M059J (cell line): ENCODE measurements around the gene DHX58. TPM values are rescaled to one million over a fixed set of nuclear protein-coding genes. Genes with fewer than 3 reads are reported as not detected.

Experiments
- DNase-seq: peaks from one replicate; pipeline ENCODE4 v3.0.0-alpha.2; 2012; ENCODE audit warnings: low read depth
- total RNA-seq: library from RNA; depleted of rRNA; stranded (reverse); fragments of >200 nt; shearing (Covaris generic); gene quantifications from 2 replicates; pipeline ENCODE4 v1.2.3, GENCODE V29; 2014

The DHX58 gene
- total RNA-seq, 1 experiment from 2014 or later: 22.3 TPM

DNA sequence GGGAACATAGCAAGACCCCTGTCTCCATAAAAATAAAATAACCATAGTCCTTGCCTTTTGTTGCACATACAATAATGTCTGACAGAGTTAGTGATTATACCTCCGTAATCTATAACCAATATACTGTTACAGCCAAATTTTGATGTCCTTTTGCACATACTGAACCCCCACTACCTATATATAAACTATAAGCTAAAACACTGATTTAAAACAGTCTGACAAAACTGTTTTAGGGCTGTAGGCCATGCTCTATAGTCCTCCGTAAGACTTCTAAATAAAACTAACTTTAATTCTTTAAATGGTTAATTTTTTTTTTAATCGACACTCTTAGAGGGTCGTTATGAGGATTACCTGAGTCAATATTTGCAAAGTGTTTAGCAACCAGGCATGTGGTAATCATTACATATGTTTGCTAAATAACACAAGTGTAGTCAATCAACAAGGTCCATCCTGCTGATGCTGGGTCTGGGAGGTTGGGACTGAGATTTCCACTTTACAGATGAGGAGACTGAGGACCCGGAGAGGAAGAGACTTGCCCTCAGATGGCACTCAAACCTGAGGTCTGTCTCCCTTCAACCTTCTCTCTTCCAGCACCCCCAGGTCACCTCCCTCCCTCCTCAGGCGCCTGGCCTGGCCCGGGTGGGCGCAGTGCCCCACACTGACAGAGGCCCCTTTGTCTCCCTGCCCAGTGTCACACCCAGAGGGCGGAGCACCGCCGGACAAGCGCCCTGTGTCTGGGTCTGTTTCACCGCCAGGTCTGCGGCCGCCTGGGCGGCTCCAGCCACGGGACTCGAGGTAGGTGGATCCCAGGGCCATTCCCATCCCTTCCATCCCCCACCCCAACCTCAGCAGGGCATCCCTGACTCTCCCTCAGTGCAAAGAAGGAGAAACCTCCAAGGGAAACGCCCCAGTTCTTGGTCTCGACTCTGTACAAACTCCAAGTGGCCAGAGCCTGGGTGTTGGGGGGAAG, 24.5 kb downstream of the DHX58 start:
- no peak for DNase-seq

DNA sequence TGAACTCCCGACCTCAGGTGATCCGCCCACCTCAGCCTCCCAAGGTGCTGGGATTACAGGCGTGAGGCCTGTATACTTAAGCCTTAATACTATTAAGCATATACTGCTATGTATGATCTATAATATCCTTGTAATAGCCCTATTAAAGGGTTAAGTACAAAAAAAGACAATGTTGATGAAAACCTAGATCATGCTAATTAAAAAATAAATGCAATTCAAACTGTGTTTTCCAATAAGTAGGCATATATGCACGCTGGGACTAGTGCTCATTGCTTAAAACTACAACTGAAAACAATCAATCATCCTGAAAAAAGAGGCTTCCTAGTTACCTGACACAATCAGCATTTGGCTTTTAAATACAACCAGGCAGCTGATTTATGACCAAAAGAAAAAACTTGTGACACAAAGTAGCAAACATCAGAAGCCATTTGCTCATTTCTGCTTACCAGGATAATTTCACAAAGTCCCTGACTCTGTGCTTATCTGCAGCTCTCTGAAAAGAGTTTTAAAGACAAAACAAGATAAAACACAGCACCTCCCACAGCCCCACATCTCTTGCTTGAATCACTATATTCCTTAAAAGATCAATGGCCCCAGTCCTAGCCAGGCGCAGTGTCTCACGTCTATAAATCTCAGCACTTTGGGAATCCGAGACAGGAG, 25.3 kb downstream of the DHX58 start:
- no peak for DNase-seq

DNA sequence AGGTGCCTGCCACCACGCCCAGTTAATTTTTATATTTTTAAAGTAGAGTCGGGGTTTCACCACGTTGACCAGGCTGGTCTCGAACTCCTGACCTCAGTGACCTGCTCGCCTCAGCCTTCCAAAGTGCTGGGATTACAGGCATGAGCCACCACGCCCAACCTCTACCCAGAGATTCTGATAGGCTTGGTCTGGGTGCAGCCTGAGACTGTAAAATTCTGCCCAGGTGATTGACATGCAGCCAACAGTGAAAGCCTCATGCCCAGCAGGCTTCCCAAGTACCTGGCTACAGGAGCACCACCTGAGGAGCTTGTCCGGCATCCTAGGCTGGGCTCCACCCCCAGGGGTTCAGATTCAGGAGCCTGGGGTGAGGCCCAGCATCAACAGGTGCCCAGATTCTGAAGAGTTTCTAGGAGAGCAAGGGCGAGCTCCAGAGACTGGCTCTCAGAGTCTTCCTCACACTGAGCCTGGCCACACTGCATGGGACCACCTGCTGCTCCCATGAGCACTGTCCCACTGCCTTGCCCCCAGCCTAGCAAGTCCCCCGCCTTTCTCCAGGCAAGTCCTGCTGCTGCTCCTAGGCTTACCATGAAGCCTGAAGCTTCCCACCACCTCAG, 30.9 kb downstream of the DHX58 start:
- no peak for DNase-seq

DNA sequence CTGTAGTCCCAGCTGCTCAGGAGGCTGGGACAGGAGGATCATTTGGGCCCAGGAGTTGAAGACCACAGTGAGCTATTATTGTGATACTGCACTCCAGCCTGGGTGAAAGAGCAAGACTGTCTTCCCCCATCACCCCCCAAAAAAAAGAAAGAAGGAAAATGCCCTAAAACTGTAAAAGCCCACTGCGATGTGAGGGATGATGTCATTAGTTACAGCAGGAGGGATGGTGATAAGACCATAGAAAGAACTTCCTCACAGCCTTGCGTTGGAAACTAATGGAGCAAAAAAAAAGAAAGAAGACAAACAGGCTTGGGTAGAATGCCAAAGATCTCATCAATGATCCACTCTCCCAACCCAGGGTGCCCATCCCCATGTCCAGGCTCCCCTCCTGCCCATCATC, 33.0 kb downstream of the DHX58 start:
- DNase-seq: no peak

DNA sequence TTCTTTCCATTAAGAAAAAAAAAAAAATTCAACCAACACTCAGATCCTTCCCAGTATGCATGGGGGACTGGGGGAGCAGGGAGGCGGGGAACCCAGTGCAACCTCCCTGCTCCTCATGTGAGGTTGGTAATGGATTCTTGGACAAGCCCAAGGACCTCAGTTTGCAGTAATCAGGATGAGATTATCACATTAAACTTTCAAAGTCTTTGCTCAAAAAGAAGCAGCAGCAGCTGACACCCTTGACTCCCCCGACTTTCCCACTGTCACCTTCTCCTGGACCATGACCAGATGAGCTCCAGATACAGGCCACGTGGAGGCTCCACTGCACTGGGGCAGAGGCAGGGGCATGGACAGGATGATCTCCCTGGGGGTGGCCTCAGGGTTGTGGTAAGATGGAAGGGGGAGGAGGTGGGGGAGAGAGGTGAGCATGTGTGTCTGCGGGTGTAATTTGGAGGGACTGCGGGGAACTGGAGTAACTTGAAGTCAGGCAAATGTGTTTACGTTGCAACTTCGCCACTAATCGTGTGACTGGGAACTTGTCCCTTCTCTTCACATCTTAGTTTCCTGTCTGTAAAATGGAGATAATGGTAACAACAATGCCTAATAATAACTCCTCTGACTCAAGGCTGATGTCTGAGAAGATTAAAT, 34.0 kb downstream of the DHX58 start:
- DNase-seq: no peak

DNA sequence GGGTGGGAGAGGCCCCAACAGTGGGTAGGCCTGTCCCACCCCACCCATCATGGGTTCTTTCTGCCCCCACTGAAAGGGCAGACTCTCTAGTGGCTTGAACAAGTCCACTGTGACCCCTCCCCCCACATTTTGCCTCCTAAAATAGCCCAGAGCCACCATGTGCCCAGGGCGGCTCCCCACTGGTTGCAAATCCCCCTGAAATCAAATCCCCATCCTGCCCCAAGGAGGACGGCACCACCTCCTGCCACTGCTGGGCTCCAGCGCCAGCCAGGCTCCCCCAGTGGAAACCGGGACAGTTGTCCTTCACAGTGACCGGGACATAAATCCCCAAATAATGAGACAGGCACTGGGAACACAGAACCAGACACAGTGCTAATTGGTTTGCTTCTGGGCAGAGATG, 34.8 kb downstream of the DHX58 start:
- DNase-seq: no peak

DNA sequence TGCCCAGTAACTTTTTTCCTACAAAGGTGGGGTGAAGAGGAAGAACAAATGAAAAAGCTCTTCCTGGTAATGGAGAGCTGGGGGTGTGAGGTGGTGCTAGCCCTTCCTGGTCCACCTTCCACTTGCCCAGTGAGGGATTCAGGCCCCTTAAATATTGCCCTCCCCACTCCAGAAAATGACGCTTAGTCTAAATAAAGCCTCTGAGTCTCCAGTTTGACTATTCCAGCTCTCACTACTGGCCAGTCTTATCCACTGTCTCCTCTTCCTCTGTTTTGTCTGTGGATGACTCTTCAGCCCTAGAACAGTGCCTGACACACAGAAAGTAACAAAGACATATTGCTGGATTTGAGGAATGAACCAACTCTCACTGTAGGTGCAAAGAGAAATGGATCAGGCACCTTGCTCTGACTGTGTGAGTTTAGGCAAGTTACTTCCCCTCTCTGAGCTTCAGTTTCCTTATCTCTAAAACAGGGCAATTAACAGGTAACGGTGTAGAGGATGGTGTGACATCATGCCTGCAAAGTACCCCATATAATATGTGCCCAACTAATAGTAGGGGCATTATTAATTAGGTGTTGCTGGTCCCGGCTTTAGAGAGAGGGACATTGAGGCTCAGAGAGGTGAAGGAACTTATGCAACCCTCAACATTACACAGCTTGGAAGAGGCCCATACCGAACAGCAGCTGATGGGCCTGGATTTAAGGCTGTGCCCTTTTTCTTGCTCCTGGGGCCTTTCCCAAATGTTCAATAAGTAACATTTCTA, 35.5 kb downstream of the DHX58 start:
- no peak for DNase-seq

DNA sequence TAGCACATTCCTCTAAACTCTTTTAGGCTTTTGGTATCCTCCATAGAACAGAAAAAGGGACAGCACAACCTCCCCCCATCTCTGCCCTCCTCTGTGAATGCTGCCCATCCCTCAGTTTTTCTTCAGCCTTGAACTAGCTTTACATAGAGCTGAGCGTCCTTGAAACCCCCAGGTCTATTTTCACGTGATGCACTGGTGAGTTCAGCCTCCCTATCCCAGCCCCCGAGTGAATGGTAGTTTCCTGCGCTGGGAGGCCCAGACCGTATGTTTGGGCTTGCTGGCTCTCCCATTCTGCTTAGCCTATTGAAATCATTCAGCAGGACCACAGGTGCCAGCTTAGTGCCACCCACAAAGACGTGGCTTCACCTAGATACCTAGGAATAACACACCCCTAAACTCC, 36.7 kb downstream of the DHX58 start:
- no peak for DNase-seq

DNA sequence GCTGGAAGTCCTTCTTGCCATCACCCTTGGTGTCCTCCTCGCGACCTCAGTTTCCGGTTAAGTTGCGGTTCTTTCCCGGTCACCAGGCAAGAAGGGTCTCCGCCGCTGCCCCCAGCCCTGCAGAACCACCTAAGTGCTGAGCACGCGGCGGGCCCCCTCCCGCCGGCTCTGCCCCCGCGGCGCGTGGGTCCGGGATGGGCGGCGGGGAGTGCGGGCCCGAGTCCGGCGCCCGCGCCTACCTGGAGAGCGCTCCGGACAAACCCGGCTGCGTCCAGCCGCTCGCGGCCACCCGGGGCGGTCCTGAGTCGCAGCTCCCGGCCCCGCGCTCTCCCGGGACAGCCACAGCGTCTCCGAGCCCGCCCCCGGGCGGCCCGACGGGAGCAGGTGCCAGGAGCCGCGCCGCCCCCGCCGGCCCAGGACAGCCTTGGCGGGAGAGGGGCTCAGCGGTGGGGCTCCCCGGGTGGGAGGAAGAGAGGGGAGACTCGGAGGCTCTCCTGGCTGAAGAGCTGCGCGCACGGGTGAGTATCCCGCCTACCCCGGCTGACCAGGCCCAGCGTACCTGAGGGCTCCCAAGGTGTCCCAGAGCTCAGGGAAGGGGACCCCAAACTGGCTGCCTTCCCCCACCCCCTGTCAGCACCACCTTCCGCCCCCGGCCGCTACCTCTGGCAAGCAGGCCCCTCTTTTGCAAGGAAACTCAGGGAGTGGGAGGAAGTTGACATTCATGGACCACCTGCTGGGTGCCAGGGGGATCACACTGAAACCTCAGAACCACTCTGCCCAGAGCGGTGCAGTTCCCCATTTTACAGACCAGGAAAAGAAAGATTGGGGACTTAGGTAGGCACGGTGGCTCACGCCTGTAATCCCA, 40.0 kb downstream of the DHX58 start:
- no peak for DNase-seq

DNA sequence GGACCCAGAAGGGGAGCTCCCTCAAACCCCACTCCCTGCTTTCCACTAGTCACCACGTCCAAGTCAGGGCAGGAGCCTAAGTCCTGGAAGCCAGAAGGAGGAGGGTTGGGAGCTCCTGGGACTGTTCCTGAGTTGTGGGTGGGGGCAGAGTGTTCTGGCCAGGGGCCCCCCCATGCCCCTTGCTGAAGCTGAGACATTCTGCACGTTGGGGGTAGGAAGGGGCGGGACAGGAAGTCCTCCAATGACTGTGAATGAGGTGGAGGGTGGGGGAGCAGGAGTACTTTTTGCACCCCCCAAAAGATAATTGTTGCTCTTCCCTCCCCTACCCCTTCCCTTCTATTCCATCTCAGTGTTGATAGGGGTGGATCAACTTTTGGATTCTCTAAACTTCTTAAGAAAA, 40.7 kb downstream of the DHX58 start:
- no peak for DNase-seq

DNA sequence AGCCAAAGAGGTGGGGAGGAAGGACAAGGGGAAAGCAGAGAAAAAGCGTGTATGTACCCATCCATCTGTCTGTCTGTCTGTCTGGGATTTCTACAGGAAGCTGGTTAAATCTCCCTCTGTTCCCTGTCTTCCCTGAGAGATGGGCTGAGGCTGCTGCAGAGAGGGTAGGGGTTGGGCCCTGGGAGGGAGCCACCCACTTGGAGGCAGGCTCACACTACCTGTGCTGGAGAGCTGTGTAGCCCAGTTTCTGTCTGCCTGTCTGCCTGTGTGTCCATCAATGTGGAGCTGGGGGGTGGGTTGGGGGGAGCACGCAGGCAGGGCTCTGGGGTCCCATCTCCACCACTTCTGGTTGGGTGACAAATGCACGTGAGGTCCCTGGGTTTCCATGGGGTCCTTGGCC, 43.5 kb downstream of the DHX58 start:
- DNase-seq: no peak

DNA sequence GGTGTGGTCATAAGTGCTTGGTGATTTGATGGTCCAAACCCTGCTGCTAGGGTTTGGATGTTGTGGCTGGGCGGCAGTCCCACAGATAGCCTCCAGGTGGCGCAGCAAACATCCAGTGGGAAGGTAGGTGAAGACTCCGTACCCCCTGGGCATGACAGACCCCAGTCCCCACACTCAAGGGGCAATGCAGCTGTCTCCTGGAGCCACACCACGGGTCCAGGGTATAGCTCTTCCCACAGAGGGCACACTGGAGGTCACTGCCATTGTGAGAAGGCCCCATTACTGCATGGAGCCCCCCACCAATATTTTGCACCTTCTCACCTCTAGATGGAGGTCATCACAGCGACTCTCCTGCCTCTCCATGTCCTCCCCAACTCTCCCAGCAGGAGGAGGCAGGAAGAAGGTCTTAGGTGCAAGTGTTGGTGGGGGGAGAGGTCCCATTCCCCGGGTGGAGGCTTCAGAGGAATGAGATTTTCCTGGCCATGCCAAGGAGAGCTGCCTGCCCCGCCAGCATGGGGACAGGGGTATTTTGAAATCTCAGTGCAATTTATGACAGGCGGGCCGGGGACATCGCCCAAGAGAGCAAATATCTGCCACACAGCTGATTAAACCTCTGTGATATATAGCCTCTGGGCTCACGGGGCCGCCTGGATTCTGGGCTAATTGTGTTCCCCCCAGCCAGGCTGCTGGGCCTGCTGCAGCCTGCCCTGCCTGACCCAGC, 45.0 kb downstream of the DHX58 start:
- peak; percentile 38 for DNase-seq

DNA sequence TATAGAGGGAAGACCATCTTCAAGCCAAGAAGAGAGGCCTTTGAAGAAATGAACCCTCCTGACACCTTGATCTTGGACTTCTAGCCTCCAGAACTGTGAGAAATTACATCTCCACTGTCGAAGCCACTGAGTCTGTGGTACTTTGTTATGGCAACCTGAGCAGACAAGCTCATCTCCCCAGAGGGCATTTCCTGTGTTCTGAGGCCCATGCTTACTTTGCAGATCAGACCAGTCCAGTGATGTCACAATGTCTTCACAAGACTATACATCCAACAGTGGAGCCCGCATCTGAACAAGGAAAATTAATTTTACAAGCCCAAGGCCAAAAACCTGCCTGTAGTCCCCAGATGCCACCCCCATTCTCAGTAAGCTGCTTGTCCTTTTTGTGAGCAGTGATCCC, 47.3 kb downstream of the DHX58 start:
- DNase-seq: peak; percentile 48

DNA sequence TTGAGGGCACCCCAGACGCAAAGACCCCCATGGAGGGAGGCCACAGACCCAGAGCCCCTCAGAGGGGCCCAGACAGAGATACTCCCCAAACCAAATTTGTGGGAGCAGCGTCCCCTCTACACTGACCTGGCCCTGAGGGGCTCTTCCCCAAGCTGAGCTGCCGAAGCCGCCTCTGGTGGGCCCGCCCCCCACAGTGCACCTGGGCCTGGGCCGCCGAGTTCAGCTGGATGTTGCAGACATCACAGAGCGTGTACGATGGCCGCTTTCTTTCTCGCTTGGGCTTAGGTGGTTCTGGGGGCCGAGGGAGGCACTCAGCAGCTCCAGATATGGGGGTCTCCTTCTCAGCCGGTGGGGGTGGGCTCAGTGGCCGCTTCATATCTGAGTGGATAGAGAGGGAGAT, 49.8 kb downstream of the DHX58 start:
- DNase-seq: no peak

DNA sequence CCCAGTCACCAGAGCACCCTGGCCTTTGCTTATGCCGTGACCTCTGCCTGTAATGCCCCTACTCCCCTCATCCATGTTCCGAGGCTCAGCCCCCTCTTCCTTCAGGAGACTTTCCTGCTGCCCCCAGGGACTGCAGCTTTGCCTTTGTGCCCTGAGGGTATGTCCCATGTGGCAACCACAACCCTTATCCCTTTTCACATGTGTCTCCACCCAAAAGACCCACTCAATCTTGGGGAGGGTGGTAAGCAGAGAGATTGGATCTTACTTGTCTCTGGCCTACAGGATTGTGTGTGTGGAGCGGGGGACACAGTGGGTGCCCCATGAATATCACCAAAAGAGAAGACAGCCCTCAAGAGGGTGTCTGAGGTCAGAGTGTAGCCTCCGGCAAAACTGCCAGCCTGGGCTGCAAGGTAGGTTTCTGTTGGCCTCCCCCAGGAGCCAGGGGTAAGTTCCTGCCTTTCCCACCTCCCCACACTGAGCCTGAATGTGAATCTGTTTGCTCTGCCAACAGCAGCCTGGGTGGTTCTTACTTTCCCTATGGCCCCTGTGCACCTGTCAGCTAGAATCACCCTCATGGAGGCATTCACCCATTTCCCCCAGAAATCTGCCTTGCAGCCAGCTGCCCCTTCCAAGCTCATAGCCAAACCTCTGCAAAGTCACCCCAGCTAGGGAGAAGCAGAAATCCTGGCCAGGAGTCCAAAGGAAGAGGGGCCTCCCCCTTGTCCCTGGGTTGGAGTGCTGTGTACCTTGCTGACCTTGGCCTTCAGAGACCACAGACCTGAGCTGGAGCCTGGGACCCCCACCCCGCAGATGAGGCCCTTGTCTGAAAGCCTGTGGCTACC, 50.6 kb downstream of the DHX58 start:
- DNase-seq: no peak

DNA sequence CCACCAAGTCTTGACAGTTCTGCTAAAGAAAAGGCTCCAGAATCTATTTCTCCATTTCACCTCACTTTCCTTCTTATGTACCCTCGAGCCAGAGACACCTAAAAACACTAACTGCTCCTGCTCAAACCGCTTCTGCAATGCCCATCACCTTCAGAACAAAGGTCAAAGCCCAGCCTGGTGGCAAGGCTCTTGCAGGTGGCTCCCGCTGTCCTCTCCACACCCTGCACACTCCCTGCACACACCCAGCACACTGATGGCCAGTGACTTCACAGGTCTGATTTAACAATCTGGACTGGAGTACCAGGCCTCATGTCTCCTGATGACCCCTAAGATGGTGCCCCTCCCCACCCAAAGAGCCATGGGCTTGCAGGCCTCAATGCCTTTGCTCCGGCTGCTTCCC, 52.3 kb downstream of the DHX58 start:
- no peak for DNase-seq

DNA sequence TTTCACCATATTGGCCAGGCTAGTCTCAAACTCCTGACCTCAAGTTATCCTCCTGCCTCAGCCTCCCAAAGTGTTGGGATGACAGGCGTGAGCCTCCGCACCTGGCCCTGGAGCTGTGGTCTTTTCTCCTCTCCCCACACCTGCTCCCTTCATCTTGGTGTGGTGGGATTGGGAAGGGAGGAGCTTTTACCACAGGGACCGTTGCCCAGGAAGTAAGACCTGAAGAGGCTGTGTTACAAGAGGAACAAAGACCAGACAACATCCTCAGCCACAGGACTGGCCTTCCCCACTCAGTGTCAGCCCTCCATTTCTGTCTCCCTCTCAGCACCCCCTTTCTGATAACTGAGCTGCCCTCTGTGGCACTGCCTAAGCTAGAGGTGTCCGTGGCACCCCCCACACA, 52.7 kb downstream of the DHX58 start:
- DNase-seq: no peak

DNA sequence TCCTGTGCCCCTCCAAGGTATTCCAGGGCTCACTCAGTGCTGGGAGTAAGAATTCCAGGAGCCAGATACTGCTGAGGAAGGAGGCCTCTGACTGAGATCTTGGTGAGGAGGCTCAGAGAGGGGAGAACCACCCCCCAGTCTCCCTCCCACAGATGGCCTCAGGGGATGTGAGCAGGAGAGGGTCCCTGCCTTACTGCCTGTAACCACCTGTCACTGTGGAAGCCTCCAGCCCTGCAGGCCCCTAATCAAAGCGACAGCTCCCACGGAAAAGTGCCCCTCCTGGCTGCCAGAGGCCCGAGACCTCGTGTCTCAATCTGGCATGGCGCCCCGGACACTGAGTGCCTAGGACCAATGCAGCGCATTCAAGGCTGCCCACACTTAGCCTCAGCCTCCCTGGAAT, 54.5 kb downstream of the DHX58 start:
- DNase-seq: no peak

DNA sequence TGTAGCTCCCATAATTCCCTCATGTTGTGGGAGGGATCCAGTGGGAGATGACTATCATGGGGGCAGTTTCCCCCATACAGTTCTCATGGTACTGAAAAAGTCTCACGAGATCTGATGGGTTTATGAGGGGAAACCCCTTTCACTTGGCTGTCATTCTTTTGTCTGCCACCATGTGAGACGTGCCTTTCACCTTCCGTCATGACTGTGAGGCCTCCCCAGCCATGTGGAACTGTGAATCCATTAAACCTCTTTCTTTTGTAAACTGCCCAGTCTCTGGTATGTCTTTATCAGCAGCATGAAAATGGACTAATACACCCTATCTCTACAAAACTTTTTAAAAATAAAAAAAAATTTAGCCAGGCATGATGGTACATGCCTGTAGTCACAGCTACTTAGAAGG, 55.9 kb downstream of the DHX58 start:
- DNase-seq: no peak
